ENCODE measurements around the gene DHFR. TPM values are rescaled to one million over a fixed set of nuclear protein-coding genes. Genes with fewer than 3 reads are reported as not detected.

Gene DHFR
- total and polyA plus RNA-seq, 2 donors (not counting 1 experiment from before 2014, with no cell fraction given) = 8.5 to 12.6 TPM

DNA sequence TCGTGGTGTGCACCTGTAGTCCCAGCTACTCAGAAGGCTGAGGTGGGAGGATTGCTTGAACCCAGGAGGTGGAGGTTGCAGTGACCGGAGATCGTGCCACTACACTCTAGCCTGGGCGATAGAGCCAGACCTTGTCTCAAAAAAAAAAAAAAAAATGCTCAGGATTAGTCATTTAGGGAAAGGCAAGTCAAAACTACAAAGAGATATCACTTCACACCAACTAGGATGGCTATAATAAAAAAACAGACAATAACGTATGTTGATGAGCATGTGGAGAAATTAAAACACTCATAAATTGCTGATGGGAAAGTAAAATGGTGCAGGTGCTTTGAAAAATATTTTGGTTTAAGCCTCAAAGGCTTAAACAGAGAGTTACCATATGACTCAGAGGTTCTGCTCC is 78.4 kb downstream of the DHFR start:
- Mint-ChIP-seq H3K4me3 (no peak overlapping the region), H3K27me3 (peaks cover 41% of the 10 kb centered on the region), H3K9me3 (ENCODE audit: insufficient read depth) (peaks cover 4% of the 10 kb centered on the region), H3K27ac (no peak overlapping the region), H3K4me1 (peaks cover under 1% of the 10 kb centered on the region)
- Histone ChIP-seq H3K9me3 (ENCODE audit: control extremely low read depth in 1 of 3, control insufficient read depth in 2 of 3, insufficient read depth in 1 of 3, low read length in 2 of 3) (peaks cover 0 to 1% (median 0%) of the 10 kb centered on the region in 3 donors), H3K36me3 (replicated peaks in 1 of 2; ENCODE audit: control extremely low read depth in 1 of 2, control insufficient read depth in 1 of 2, extremely low read depth in 1 of 2, insufficient read depth in 2 of 2, low read length in 1 of 2) (no peaks in the 10 kb centered on the region), H3K79me2 (ENCODE audit: control insufficient read depth, insufficient read depth, low read length) (no peaks in the 10 kb centered on the region), H3K4me2 (replicated peaks; ENCODE audit: low read depth, low read length, poor library complexity, severe bottlenecking) (no peak overlapping the region), H3K4me1 (ENCODE audit: control insufficient read depth in 2 of 2, insufficient read depth in 2 of 2, low read length in 2 of 2) (no peaks in the 10 kb centered on the region), H3K27me3 (replicated peaks in 1 of 4; ENCODE audit: control extremely low read depth in 1 of 4, control insufficient read depth in 3 of 4, insufficient read depth in 4 of 4, low read length in 3 of 4) (peaks cover 0 to 21% (median 11%) of the 10 kb centered on the region in 4 experiments), H3K4me3 (ENCODE audit: control extremely low read depth in 1 of 5, extremely low read depth in 1 of 5, insufficient read depth in 1 of 5, low read depth in 2 of 5, low read length in 4 of 5) (no peak overlapping the region), H3K9ac (ENCODE audit: low read length) (no peak overlapping the region), H4K20me1 (ENCODE audit: control insufficient read depth, insufficient read depth, low read length, poor library complexity, severe bottlenecking) (no peaks in the 10 kb centered on the region), H2AFZ (ENCODE audit: insufficient read depth, low read depth, low read length, poor library complexity, severe bottlenecking) (no peak overlapping the region), H3K27ac (ENCODE audit: low read length in 2 of 2) (no peak overlapping the region)
- intact Hi-C loops (cut with micrococcal nuclease) = no loop called here
- WGBS (ENCODE audit: insufficient coverage) = 62% methylated on average over 3 of the region's 5 CpGs
- no peak for TF ChIP-seq EZH2 (IDR thresholded peaks at IDR 0.05; ENCODE audit: borderline replicate concordance, insufficient read depth, low read depth, low read length, poor library complexity, severe bottlenecking)
- TF ChIP-seq, protein P1, sequence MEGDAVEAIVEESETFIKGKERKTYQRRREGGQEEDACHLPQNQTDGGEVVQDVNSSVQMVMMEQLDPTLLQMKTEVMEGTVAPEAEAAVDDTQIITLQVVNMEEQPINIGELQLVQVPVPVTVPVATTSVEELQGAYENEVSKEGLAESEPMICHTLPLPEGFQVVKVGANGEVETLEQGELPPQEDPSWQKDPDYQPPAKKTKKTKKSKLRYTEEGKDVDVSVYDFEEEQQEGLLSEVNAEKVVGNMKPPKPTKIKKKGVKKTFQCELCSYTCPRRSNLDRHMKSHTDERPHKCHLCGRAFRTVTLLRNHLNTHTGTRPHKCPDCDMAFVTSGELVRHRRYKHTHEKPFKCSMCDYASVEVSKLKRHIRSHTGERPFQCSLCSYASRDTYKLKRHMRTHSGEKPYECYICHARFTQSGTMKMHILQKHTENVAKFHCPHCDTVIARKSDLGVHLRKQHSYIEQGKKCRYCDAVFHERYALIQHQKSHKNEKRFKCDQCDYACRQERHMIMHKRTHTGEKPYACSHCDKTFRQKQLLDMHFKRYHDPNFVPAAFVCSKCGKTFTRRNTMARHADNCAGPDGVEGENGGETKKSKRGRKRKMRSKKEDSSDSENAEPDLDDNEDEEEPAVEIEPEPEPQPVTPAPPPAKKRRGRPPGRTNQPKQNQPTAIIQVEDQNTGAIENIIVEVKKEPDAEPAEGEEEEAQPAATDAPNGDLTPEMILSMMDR (IDR thresholded peaks at IDR 0.05) = no peak
- no peak for ATAC-seq (ENCODE audit: low read depth)
- CTCF ChIA-PET = no interaction called here
- no peak for DNase-seq
- POLR2A ChIA-PET = no interaction called here

Small RNA genes within 50 kb of the gene (small RNA-seq; reads per million reads assigned to genes)
- not detected for gene DBIP2 (ENCODE audit: insufficient read length, low read depth, low replicate concordance)
- not detected for gene MTRNR2L2 (ENCODE audit: insufficient read length, low read depth, low replicate concordance)

Other genes starting within 250 kb of the DHFR start
- 38.3 and 44.4 TPM in 2 replicates for gene ZFYVE16, start 246.9 kb downstream of the DHFR start, total RNA-seq
- 4.7 and 6.1 TPM in 2 replicates for gene ZFYVE16, start 246.9 kb downstream of the DHFR start, polyA plus RNA-seq
- gene FAM151B, start 166.9 kb downstream of the DHFR start, total RNA-seq = 1.1 TPM in 1 of 2 replicates, not detected in the other
- gene FAM151B, start 166.9 kb downstream of the DHFR start, polyA plus RNA-seq = not detected in 2 replicates
- not detected in 2 replicates for gene ANKRD34B, start 84.7 kb downstream of the DHFR start, total RNA-seq
- gene ANKRD34B, start 84.7 kb downstream of the DHFR start, polyA plus RNA-seq = not detected in 2 replicates
- gene MSH3, start 331 bp downstream of the DHFR start, total RNA-seq = 24.5 and 26.3 TPM in 2 replicates
- gene MSH3, start 331 bp downstream of the DHFR start, polyA plus RNA-seq = 3.5 and 4.5 TPM in 2 replicates

All from B cell (primary cell).